OCI-LY3 (cell line): ENCODE results near the gene SLC44A1.
A peak's percentile ranks its signal among the peaks of the same experiment; 100 is the strongest.

Experiments used
- H2AFZ ChIP-seq: fragments of 200-600, 300-600 bp; shearing (Covaris generic); 2 replicates; pipeline ENCODE4 v1.6.0; 2014; ENCODE audit warnings: antibody characterized with exemption, low read depth, low read length
- H3K27ac ChIP-seq: fragments of 200-600, 300-600 bp; sonication (generic); 2 replicates; pipeline ENCODE4 v1.5.1; 2014; ENCODE audit warnings: mild to moderate bottlenecking, low read length, moderate library complexity, mixed read lengths
- H3K27me3 ChIP-seq: fragments of 200-600, 300-600 bp; sonication (generic); 2 replicates; pipeline ENCODE4 v1.6.1; 2014; ENCODE audit warnings: low read depth, low read length, mixed read lengths
- H3K36me3 ChIP-seq: fragments of 200-600, 300-600 bp; sonication (generic); replicated peaks from 2 replicates; pipeline ENCODE3; 2014; ENCODE audit warnings: low read depth, low read length, mixed read lengths
- H3K4me1 ChIP-seq: fragments of 300-600, 200-600 bp; sonication (generic); 2 replicates; pipeline ENCODE4 v1.6.1; 2014; ENCODE audit warnings: low read length, mixed read lengths
- H3K4me2 ChIP-seq: fragments of 200-600, 300-600 bp; sonication (generic); 2 replicates; pipeline ENCODE4 v1.6.1; 2014; ENCODE audit warnings: low read length, mixed read lengths
- H3K4me3 ChIP-seq: fragments of 300-600, 200-600 bp; sonication (generic); 2 replicates; pipeline ENCODE4 v1.5.1; 2014; ENCODE audit warnings: antibody characterized with exemption, mild to moderate bottlenecking, low read length, moderate library complexity
- H3K79me2 ChIP-seq: fragments of 300-600, 200-600 bp; shearing (Covaris generic); 2 replicates; pipeline ENCODE4 v1.6.1; 2014; ENCODE audit warnings: mild to moderate bottlenecking, low read length, mixed read lengths
- H3K9ac ChIP-seq: fragments of 300-600, 200-600 bp; shearing (Covaris generic); 2 replicates; pipeline ENCODE4 v1.6.0; 2014; ENCODE audit warnings: mild to moderate bottlenecking, low read length, moderate library complexity
- H3K9me3 ChIP-seq: fragments of 200-600, 300-600 bp; shearing (Covaris generic); 2 replicates; pipeline ENCODE4 v1.6.1; 2014; ENCODE audit warnings: low read length, mixed read lengths; ENCODE audit not compliant: insufficient read depth
- H4K20me1 ChIP-seq: fragments of 200-600, 300-600 bp; sonication (generic); 2 replicates; pipeline ENCODE4 v1.6.1; 2016; ENCODE audit warnings: low read length, mixed read lengths; ENCODE audit not compliant: insufficient read depth
- CTCF ChIP-seq: fragments of 200-600, 300-600 bp; sonication (generic); IDR thresholded peaks from 2 replicates; pipeline ENCODE4 v1.5.1; 2014; ENCODE audit warnings: antibody characterized with exemption, low read length, low read depth
- EZH2phosphoT487 ChIP-seq: fragments of 200-600 bp; shearing (Covaris generic); IDR thresholded peaks from 2 replicates; pipeline ENCODE4 v1.6.1; 2018; ENCODE audit warnings: antibody characterized with exemption, mixed run types, low read depth

SLC44A1 gene

GRCh38 chr9:105299190-105299854 is 54.9 kb downstream of the SLC44A1 start:
- Histone ChIP-seq H3K4me3 (no peak overlapping the region), H3K9me3 (no peaks in the 10 kb centered on the region), H3K36me3 (peaks cover 24% of the 10 kb centered on the region), H4K20me1 (no peaks in the 10 kb centered on the region), H3K79me2 (peaks cover 65% of the 10 kb centered on the region), H3K4me1 (peaks cover 80% of the 10 kb centered on the region), H2AFZ (no peak overlapping the region), H3K27ac (peak overlapping the region; percentile 84), H3K9ac (peak overlapping the region; percentile 35), H3K27me3 (no peaks in the 10 kb centered on the region), H3K4me2 (peak overlapping the region; percentile 42)
- TF ChIP-seq EZH2phosphoT487 (no peak), CTCF (no peak)

- Histone ChIP-seq H3K79me2 (peaks cover 43% of the 10 kb centered on the region), H3K4me2 (no peak overlapping the region), H3K9me3 (no peaks in the 10 kb centered on the region), H3K36me3 (peaks cover 22% of the 10 kb centered on the region), H2AFZ (no peak overlapping the region), H4K20me1 (no peaks in the 10 kb centered on the region), H3K27me3 (no peaks in the 10 kb centered on the region), H3K4me3 (no peak overlapping the region), H3K4me1 (peaks cover 89% of the 10 kb centered on the region), H3K27ac (no peak overlapping the region), H3K9ac (no peak overlapping the region)
- TF ChIP-seq CTCF (no peak), EZH2phosphoT487 (no peak)
Observed at GRCh38 chr9:105302728-105303127, 58.3 kb downstream of the SLC44A1 start.

GRCh38 chr9:105305856-105306255 is 61.4 kb downstream of the SLC44A1 start:
- H3K4me2 ChIP-seq: peak overlapping the region; percentile 72
- no peaks in the 10 kb centered on the region for H3K9me3 ChIP-seq
- H3K79me2 ChIP-seq: peaks cover 43% of the 10 kb centered on the region
- peaks cover 16% of the 10 kb centered on the region for H3K36me3 ChIP-seq
- peak overlapping the region; percentile 94 for H3K9ac ChIP-seq
- H3K4me1 ChIP-seq: peaks cover 96% of the 10 kb centered on the region
- peak overlapping the region; percentile 67 for H3K4me3 ChIP-seq
- no peak for TF ChIP-seq EZH2phosphoT487
- no peak for TF ChIP-seq CTCF
- H2AFZ ChIP-seq: no peak overlapping the region
- no peaks in the 10 kb centered on the region for H4K20me1 ChIP-seq
- peak overlapping the region; percentile 95 for H3K27ac ChIP-seq
- H3K27me3 ChIP-seq: no peaks in the 10 kb centered on the region

- Histone ChIP-seq H3K9me3 (no peaks in the 10 kb centered on the region), H3K4me1 (peaks cover 95% of the 10 kb centered on the region), H4K20me1 (no peaks in the 10 kb centered on the region), H3K4me3 (peak overlapping the region; percentile 67), H3K27ac (peak overlapping the region; percentile 95), H3K27me3 (no peaks in the 10 kb centered on the region), H3K79me2 (peaks cover 40% of the 10 kb centered on the region), H3K36me3 (peaks cover 12% of the 10 kb centered on the region), H3K9ac (peak overlapping the region; percentile 94), H2AFZ (no peak overlapping the region), H3K4me2 (peak overlapping the region; percentile 72)
- TF ChIP-seq EZH2phosphoT487 (no peak), CTCF (no peak)
Observed at GRCh38 chr9:105306351-105307140, 62.1 kb downstream of the SLC44A1 start.
